Measurements from ENCODE around the gene GSPT1.

The GSPT1 gene

GRCh38 chr16:11871193-11871592, 44.6 kb downstream of the GSPT1 start:
- no peak overlapping the region for H3K27ac ChIP-seq (replicated peaks)
- TF ChIP-seq REST (IDR thresholded peaks at IDR 0.05; ENCODE audit: insufficient replicate concordance, low read depth) = no peak
- H3K27me3 ChIP-seq (ENCODE audit: insufficient read depth, poor library complexity, severe bottlenecking) = no peaks in the 10 kb centered on the region
- DNase-seq (ENCODE audit: low read depth in 1 of 2, low spot score in 1 of 2) = no peak
- H3K4me3 ChIP-seq (replicated peaks; ENCODE audit: insufficient read depth, low read length) = no peak overlapping the region

- H3K4me3 ChIP-seq (replicated peaks; ENCODE audit: insufficient read depth, low read length) = no peak overlapping the region
- TF ChIP-seq GABPA (IDR thresholded peaks at IDR 0.05; ENCODE audit: low read depth) (no peak), POLR2AphosphoS5 (IDR thresholded peaks at IDR 0.05; ENCODE audit: low read depth) (no peak), SPI1 (IDR thresholded peaks at IDR 0.05; ENCODE audit: borderline replicate concordance, low read depth) (no peak), REST (IDR thresholded peaks at IDR 0.05; ENCODE audit: insufficient replicate concordance, low read depth) (no peak), CTCF (IDR thresholded peaks at IDR 0.05; ENCODE audit: insufficient read depth, low read length) (no peak)
- DNase-seq (ENCODE audit: low read depth in 1 of 2, low spot score in 1 of 2) = no peak
- H3K27ac ChIP-seq (replicated peaks) = no peak overlapping the region
- no peaks in the 10 kb centered on the region for H3K27me3 ChIP-seq (ENCODE audit: insufficient read depth, poor library complexity, severe bottlenecking)
These were observed 45.4 kb downstream of the GSPT1 start for GRCh38 chr16:11870399-11870798.

GRCh38 chr16:11869353-11870228, 46.2 kb downstream of the GSPT1 start:
- TF ChIP-seq SPI1 (IDR thresholded peaks at IDR 0.05; ENCODE audit: borderline replicate concordance, low read depth) = no peak
- no peak for TF ChIP-seq POLR2AphosphoS5 (IDR thresholded peaks at IDR 0.05; ENCODE audit: low read depth)
- no peak for TF ChIP-seq CTCF (IDR thresholded peaks at IDR 0.05; ENCODE audit: insufficient read depth, low read length)
- Histone ChIP-seq H3K4me3 (replicated peaks; ENCODE audit: insufficient read depth, low read length) (no peak overlapping the region), H3K27ac (replicated peaks) (no peak overlapping the region), H3K27me3 (ENCODE audit: insufficient read depth, poor library complexity, severe bottlenecking) (no peaks in the 10 kb centered on the region)
- DNase-seq (ENCODE audit: low read depth in 1 of 2, low spot score in 1 of 2) = no peak

- TF ChIP-seq CTCF (IDR thresholded peaks at IDR 0.05; ENCODE audit: insufficient read depth, low read length) (no peak), POLR2AphosphoS5 (IDR thresholded peaks at IDR 0.05; ENCODE audit: low read depth) (peak; percentile 24; the same call in 1 of the 2 replicates)
- H3K27ac ChIP-seq (replicated peaks) = no peak overlapping the region
- no peaks in the 10 kb centered on the region for H3K27me3 ChIP-seq (ENCODE audit: insufficient read depth, poor library complexity, severe bottlenecking)
- H3K4me3 ChIP-seq (replicated peaks; ENCODE audit: insufficient read depth, low read length) = no peak overlapping the region
- DNase-seq (ENCODE audit: low read depth in 1 of 2, low spot score in 1 of 2) = no peak
These were observed 47.3 kb downstream of the GSPT1 start for GRCh38 chr16:11868412-11868980.
